Neural progenitor cell (in vitro differentiated cells): ENCODE data around the gene PBX1. TPM values are rescaled to one million over a fixed set of nuclear protein-coding genes. Genes with fewer than 3 reads are reported as not detected.

Experiments
- DNase-seq: peaks from one replicate; pipeline ENCODE4 v3.0.0-alpha.2; 2016; ENCODE audit warnings: low spot score
- H2AFZ ChIP-seq: fragments of 200-600 bp; sonication (generic); replicated peaks from 2 replicates; pipeline ENCODE4 v1.6.1; 2016; ENCODE audit warnings: antibody characterized with exemption
- H3F3A ChIP-seq: fragments of 200-600 bp; sonication (generic); 2 replicates; pipeline ENCODE4 v1.6.1; 2016; ENCODE audit warnings: antibody characterized with exemption, low read depth
- H3K27ac ChIP-seq: fragments of 200-600 bp; sonication (generic); 2 replicates; pipeline ENCODE4 v1.5.1; 2016; ENCODE audit warnings: mild to moderate bottlenecking
- H3K27me3 ChIP-seq: fragments of 200-600 bp; sonication (generic); 2 replicates; pipeline ENCODE4 v1.6.1; 2016; ENCODE audit warnings: mild to moderate bottlenecking, moderate library complexity
- H3K36me3 ChIP-seq: fragments of 200-600 bp; sonication (generic); 2 replicates; pipeline ENCODE4 v1.5.1; 2016
- H3K4me1 ChIP-seq: fragments of 200-600 bp; sonication (generic); 2 replicates; pipeline ENCODE4 v1.6.1; 2016; ENCODE audit warnings: mixed run types
- H3K4me2 ChIP-seq: fragments of 200-600 bp; sonication (generic); 2 replicates; pipeline ENCODE4 v1.6.1; 2016
- H3K4me3 ChIP-seq: fragments of 200-600 bp; sonication (generic); 2 replicates; pipeline ENCODE4 v1.5.1; 2016
- H3K79me2 ChIP-seq: fragments of 200-600 bp; sonication (generic); 2 replicates; pipeline ENCODE4 v1.6.1; 2016; ENCODE audit warnings: low read depth
- H3K9ac ChIP-seq: fragments of 200-600 bp; sonication (generic); 2 replicates; pipeline ENCODE4 v1.6.1; 2016
- H3K9me3 ChIP-seq: fragments of 200-600 bp; sonication (generic); 2 replicates; pipeline ENCODE4 v1.5.1; 2016; ENCODE audit warnings: low read depth
- H4K20me1 ChIP-seq: fragments of 200-600 bp; sonication (generic); 2 replicates; pipeline ENCODE4 v1.6.1; 2016; ENCODE audit warnings: low read depth
- H3K27ac Mint-ChIP-seq: 3 replicates; pipeline ENCODE4 v1.8.0; 2021; ENCODE audit warnings: mixed read lengths
- H3K27me3 Mint-ChIP-seq: 2 replicates; pipeline ENCODE4 v1.8.0; 2022; ENCODE audit warnings: low read depth, mild to moderate bottlenecking, inconsistent platforms, moderate library complexity, mixed read lengths; ENCODE audit not compliant: insufficient read depth
- H3K36me3 Mint-ChIP-seq: 3 replicates; pipeline ENCODE4 v1.8.0; 2021; ENCODE audit warnings: mixed read lengths
- H3K4me1 Mint-ChIP-seq: 3 replicates; pipeline ENCODE4 v1.8.0; 2021; ENCODE audit warnings: mixed read lengths
- H3K4me3 Mint-ChIP-seq: 3 replicates; pipeline ENCODE4 v1.8.0; 2021; ENCODE audit warnings: mild to moderate bottlenecking, moderate library complexity, mixed read lengths
- H3K9me3 Mint-ChIP-seq: 3 replicates; pipeline ENCODE4 v1.8.0; 2020; ENCODE audit warnings: mixed read lengths
- CTCF ChIP-seq: fragments of 200-600 bp; sonication (generic); IDR thresholded peaks from 2 replicates; pipeline ENCODE4 v1.5.1; 2017; ENCODE audit warnings: antibody characterized with exemption, mild to moderate bottlenecking
- EZH2 ChIP-seq: fragments of 200-600 bp; sonication (generic); IDR thresholded peaks from 2 replicates; pipeline ENCODE4 v1.6.1; 2017; ENCODE audit warnings: antibody characterized with exemption, mild to moderate bottlenecking, moderate library complexity
- EZH2phosphoT487 ChIP-seq: fragments of 200-600 bp; sonication (generic); IDR thresholded peaks from 2 replicates; pipeline ENCODE4 v1.6.1; 2017; ENCODE audit warnings: antibody characterized with exemption
- total RNA-seq: library from RNA; depleted of rRNA; stranded (reverse); fragments of >200 nt; gene quantifications from 2 replicates; pipeline ENCODE4 v1.2.3, GENCODE V29; 2015; ENCODE audit warnings: low replicate concordance

Gene PBX1
- total RNA-seq, 1 donor from 2014 or later: 91.1 TPM

- Histone ChIP-seq H2AFZ (no peak overlapping the region), H3K27me3 (no peaks in the 10 kb centered on the region), H3K79me2 (peaks cover 99% of the 10 kb centered on the region), H3K27ac (no peak overlapping the region), H3K36me3 (no peaks in the 10 kb centered on the region), H3K9me3 (no peaks in the 10 kb centered on the region), H3K4me1 (peaks cover 13% of the 10 kb centered on the region), H4K20me1 (peaks cover 43% of the 10 kb centered on the region), H3K4me2 (no peak overlapping the region), H3F3A (no peaks in the 10 kb centered on the region), H3K9ac (no peak overlapping the region), H3K4me3 (no peak overlapping the region)
- H3K27me3 Mint-ChIP-seq: peaks cover 2% of the 10 kb centered on the region
- H3K27ac Mint-ChIP-seq: no peak overlapping the region
- no peak overlapping the region for H3K4me3 Mint-ChIP-seq
- H3K36me3 Mint-ChIP-seq: peaks cover 27% of the 10 kb centered on the region
- peaks cover 30% of the 10 kb centered on the region for H3K4me1 Mint-ChIP-seq
- TF ChIP-seq CTCF (no peak), EZH2phosphoT487 (no peak), EZH2 (no peak)
- H3K9me3 Mint-ChIP-seq: no peaks in the 10 kb centered on the region
- DNase-seq: no peak
Observed at GRCh38 chr1:164716992-164717703, 158.2 kb downstream of the PBX1 start.

GRCh38 chr1:164718821-164719220 is 159.8 kb downstream of the PBX1 start:
- Mint-ChIP-seq H3K27me3 (peaks cover 2% of the 10 kb centered on the region), H3K4me3 (no peak overlapping the region), H3K27ac (no peak overlapping the region), H3K9me3 (peaks cover 3% of the 10 kb centered on the region), H3K4me1 (peaks cover 24% of the 10 kb centered on the region), H3K36me3 (peaks cover 30% of the 10 kb centered on the region)
- peaks cover 40% of the 10 kb centered on the region for H4K20me1 ChIP-seq
- H3K27ac ChIP-seq: no peak overlapping the region
- peaks cover 98% of the 10 kb centered on the region for H3K79me2 ChIP-seq
- H3K4me1 ChIP-seq: no peaks in the 10 kb centered on the region
- H2AFZ ChIP-seq: no peak overlapping the region
- no peak overlapping the region for H3K4me3 ChIP-seq
- H3K36me3 ChIP-seq: no peaks in the 10 kb centered on the region
- TF ChIP-seq CTCF (no peak), EZH2phosphoT487 (no peak), EZH2 (no peak)
- no peaks in the 10 kb centered on the region for H3K9me3 ChIP-seq
- no peaks in the 10 kb centered on the region for H3K27me3 ChIP-seq
- H3F3A ChIP-seq: no peaks in the 10 kb centered on the region
- no peak for DNase-seq
- no peak overlapping the region for H3K4me2 ChIP-seq
- H3K9ac ChIP-seq: no peak overlapping the region

GRCh38 chr1:164719676-164720439 is 160.9 kb downstream of the PBX1 start:
- H3K27me3 ChIP-seq: no peaks in the 10 kb centered on the region
- no peaks in the 10 kb centered on the region for H3K9me3 ChIP-seq
- peaks cover 35% of the 10 kb centered on the region for H3K36me3 Mint-ChIP-seq
- H2AFZ ChIP-seq: no peak overlapping the region
- H3K4me1 Mint-ChIP-seq: peaks cover 29% of the 10 kb centered on the region
- no peak for DNase-seq
- no peak overlapping the region for H3K27ac ChIP-seq
- peaks cover 3% of the 10 kb centered on the region for H3K9me3 Mint-ChIP-seq
- peaks cover 36% of the 10 kb centered on the region for H4K20me1 ChIP-seq
- peaks cover 2% of the 10 kb centered on the region for H3K27me3 Mint-ChIP-seq
- H3K36me3 ChIP-seq: no peaks in the 10 kb centered on the region
- TF ChIP-seq EZH2 (no peak), CTCF (no peak), EZH2phosphoT487 (no peak)
- H3F3A ChIP-seq: no peaks in the 10 kb centered on the region
- peaks cover 2% of the 10 kb centered on the region for H3K4me1 ChIP-seq
- no peak overlapping the region for H3K4me2 ChIP-seq
- H3K4me3 Mint-ChIP-seq: no peak overlapping the region
- H3K27ac Mint-ChIP-seq: no peak overlapping the region
- H3K4me3 ChIP-seq: no peak overlapping the region
- no peak overlapping the region for H3K9ac ChIP-seq
- H3K79me2 ChIP-seq: peaks cover 97% of the 10 kb centered on the region
